K562 (cell line): ENCODE measurements around the gene TMED5. TPM values are rescaled to one million over a fixed set of nuclear protein-coding genes. Genes with fewer than 3 reads are reported as not detected.
A peak's percentile ranks its signal among the peaks of the same experiment; 100 is the strongest.

Experiments
- ARID1B ChIP-seq: fragments of 450-650 bp; IDR thresholded peaks from 2 replicates; pipeline ENCODE4 v1.6.1; 2016; ENCODE audit warnings: antibody characterized with exemption, mild to moderate bottlenecking, inconsistent platforms
- BACH1 ChIP-seq: fragments of 200-800 bp; sonication (Bioruptor generic); IDR thresholded peaks from 2 replicates; pipeline ENCODE4 v1.6.1; 2016; ENCODE audit warnings: missing genetic modification characterization, missing compliant biosample characterization
- CAMTA2 ChIP-seq: fragments of 250-450 bp; sonication (Bioruptor Pico); conservative IDR thresholded peaks from 2 replicates; pipeline ENCODE4 v1.5.1; 2022
- GTF2A2 ChIP-seq: IDR thresholded peaks from 2 replicates; pipeline ENCODE4 v1.6.1; 2016; ENCODE audit warnings: mild to moderate bottlenecking, missing genetic modification characterization, missing compliant biosample characterization
- KDM5B ChIP-seq: fragments of 200-600 bp; sonication (generic); IDR thresholded peaks from 2 replicates; pipeline ENCODE4 v1.6.1; 2012; ENCODE audit warnings: low read depth, mild to moderate bottlenecking, moderate library complexity, low read length, control low read depth, inconsistent platforms; ENCODE audit not compliant: insufficient replicate concordance
- KLF16 ChIP-seq: IDR thresholded peaks from 2 replicates; pipeline ENCODE4 v1.6.1; 2016; ENCODE audit warnings: antibody characterized with exemption
- LEF1 ChIP-seq: fragments of 450-650 bp; IDR thresholded peaks from 2 replicates; pipeline ENCODE4 v1.6.1; 2016; ENCODE audit warnings: mild to moderate bottlenecking
- NR4A1 ChIP-seq, 2 experiments: fragments of 250-450 bp in 1 of 2; fragments of 450-650 bp in 1 of 2; sonication (Bioruptor Pico) in 1 of 2; IDR thresholded peaks; 2 replicates each; pipeline versions ENCODE4 v1.4.0 to v1.6.1; 2016 to 2020; ENCODE audit warnings: mild to moderate bottlenecking in 2 of 2, missing compliant biosample characterization in 1 of 2, missing genetic modification characterization in 1 of 2, moderate library complexity in 1 of 2
- POLR2B ChIP-seq: fragments of 450-650 bp; IDR thresholded peaks from 2 replicates; pipeline ENCODE4 v1.6.1; 2018; ENCODE audit warnings: low read depth; ENCODE audit not compliant: partially characterized antibody
- POLR2G ChIP-seq: fragments of 200-400 bp; formaldehyde crosslinking; IDR thresholded peaks from 2 replicates; pipeline ENCODE4 v1.6.1; 2017; ENCODE audit warnings: low read depth, mild to moderate bottlenecking, antibody characterized with exemption, low read length, moderate library complexity
- SMC3 ChIP-seq: conservative IDR thresholded peaks from 2 replicates; pipeline ENCODE4 v1.6.1; 2011; ENCODE audit warnings: low read depth, low read length, improper control_type of control experiment; ENCODE audit not compliant: insufficient read depth
- ZFP30 ChIP-seq: fragments of 250-450 bp; sonication (Bioruptor Pico); IDR thresholded peaks from 2 replicates; pipeline ENCODE4 v1.8.0; 2022; ENCODE audit warnings: moderate library complexity, mild to moderate bottlenecking, inconsistent platforms, borderline replicate concordance
- ZNF23 ChIP-seq: fragments of 250-450 bp; sonication (Bioruptor Pico); IDR thresholded peaks from 2 replicates; pipeline ENCODE4 v1.4.0; 2020; ENCODE audit warnings: mild to moderate bottlenecking
- ZNF347 ChIP-seq: fragments of 450-650 bp; formaldehyde crosslinking; IDR thresholded peaks from 2 replicates; pipeline ENCODE4 v1.4.0; 2020; ENCODE audit warnings: low read depth, mild to moderate bottlenecking, moderate library complexity
- ZNF551 ChIP-seq: fragments of 250-450 bp; sonication (Bioruptor Pico); IDR thresholded peaks from 2 replicates; pipeline ENCODE4 v1.5.0; 2021; ENCODE audit warnings: mild to moderate bottlenecking, moderate library complexity
- ZNF699 ChIP-seq: fragments of 250-450 bp; sonication (Bioruptor Pico); IDR thresholded peaks from 2 replicates; pipeline ENCODE4 v1.8.0; 2021; ENCODE audit warnings: mild to moderate bottlenecking, moderate library complexity; ENCODE audit not compliant: insufficient replicate concordance
- ZNF780A ChIP-seq: fragments of 250-450 bp; sonication (Bioruptor Pico); IDR thresholded peaks from 2 replicates; pipeline ENCODE4 v1.5.0; 2021; ENCODE audit warnings: mild to moderate bottlenecking
- polyA plus RNA-seq, 8 experiments: library from polyadenylated mRNA; depleted of rRNA in 4 of 8; stranded (reverse) in 5 of 8; unstranded in 3 of 8; fragments of >200 nt; fragmentation: Nextera tagmentation in 2 of 8; fragmentation: Illumina TruSeq in 1 of 8; extraction: Ambion mirVana in 2 of 8; extraction: Trizol in 1 of 8; gene quantifications; 2 replicates each; pipeline versions ENCODE4 v1.2.1 to v1.2.3, GENCODE V29; 2011 to 2014; ENCODE audit warnings: inconsistent platforms in 1 of 8, missing spikeins in 1 of 8
- total RNA-seq, 7 experiments: library from RNA; depleted of rRNA in 6 of 7; stranded (reverse); fragments of >200 nt in 6 of 7; fragmentation: Illumina TruSeq in 2 of 7; extraction: Trizol in 2 of 7; gene quantifications; 2 replicates each; pipeline versions ENCODE4 v1.2.1 to v1.2.3, GENCODE V29; 2011 to 2021; ENCODE audit warnings: low replicate concordance in 1 of 7
- TF ChIP-seq, protein P1 (sequence below): fragments of 250-450 bp; sonication (Bioruptor Pico); IDR thresholded peaks from 2 replicates; pipeline ENCODE4 v1.4.0; 2020
- TF ChIP-seq, protein P2 (sequence below): fragments of 250-450 bp; sonication (Bioruptor Pico); IDR thresholded peaks from 2 replicates; pipeline ENCODE4 v1.5.0; 2020; ENCODE audit warnings: mild to moderate bottlenecking, borderline replicate concordance

TMED5 gene
- total and polyA plus RNA-seq, 9 of the 15 experiments (the other 6 are each of a cell fraction or from before 2014, with no cell fraction given) = 28.7 to 83.7 (median 67.2) TPM

DNA sequence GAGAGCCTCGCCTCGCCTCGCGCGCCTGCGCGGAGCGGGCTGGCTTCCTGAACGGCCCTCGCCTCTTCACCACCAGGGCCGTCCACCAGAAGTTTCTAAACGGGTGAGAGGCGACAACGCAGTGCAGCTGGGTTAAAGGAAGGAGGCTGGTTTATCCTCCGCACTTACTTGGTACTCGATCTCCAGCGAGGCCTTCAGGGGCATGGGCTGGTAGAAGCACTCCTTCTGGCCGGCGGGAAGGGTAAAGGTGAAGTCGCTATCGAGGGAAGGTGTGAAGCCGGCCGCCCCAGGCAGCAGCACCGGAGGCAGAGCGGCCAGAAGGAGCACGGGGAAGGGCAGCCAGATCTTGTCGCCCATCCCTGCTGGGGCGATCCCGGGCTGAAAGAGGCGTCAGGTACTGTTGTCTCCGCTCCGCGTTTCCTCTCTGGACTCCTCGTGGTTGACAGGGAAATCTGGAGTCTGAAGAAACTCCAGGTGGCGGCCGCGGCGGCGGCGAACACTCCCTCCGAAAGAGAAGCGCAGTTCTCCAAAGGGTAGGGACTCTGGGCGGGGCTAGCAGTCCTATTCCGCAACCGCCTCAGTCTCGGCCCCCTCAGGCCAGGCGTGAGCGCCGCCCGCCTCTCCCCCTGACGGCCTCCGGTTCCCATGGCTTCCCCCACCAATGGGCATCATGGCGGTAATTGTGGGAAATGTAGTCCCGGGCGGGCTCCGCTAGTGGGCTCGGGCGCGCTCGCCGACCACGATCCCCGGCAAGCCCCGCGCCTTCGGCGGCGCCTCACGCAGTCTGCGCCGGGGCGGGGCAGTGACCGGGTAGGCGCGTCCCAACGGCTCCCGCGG lies at the start of gene TMED5 (continued):
- TF ChIP-seq NR4A1 (CRISPR knock-in tag; IDR thresholded peaks at IDR 0.05) (no peak; the same call in 1 of the 2 replicates), NR4A1 (tag; IDR thresholded peaks at IDR 0.05) (no peak), POLR2B (peak; percentile 73), CAMTA2 (CRISPR knock-in tag) (no peak), ZNF23 (no peak), ZNF699 (CRISPR knock-in tag) (no peak), SMC3 (no peak), ZFP30 (no peak), KDM5B (peak; percentile 78), ZNF551 (no peak), POLR2G (peak; percentile 97), LEF1 (no peak), GTF2A2 (0 out of 2 replicates have a peak, but pooled peaks have one; percentile 29), ZNF780A (CRISPR knock-in tag) (no peak), ZNF347 (CRISPR knock-in tag) (no peak), KLF16 (0 out of 2 replicates have a peak, but pooled peaks have one; percentile 5), ARID1B (no peak), BACH1 (no peak)
- TF ChIP-seq, protein P1, sequence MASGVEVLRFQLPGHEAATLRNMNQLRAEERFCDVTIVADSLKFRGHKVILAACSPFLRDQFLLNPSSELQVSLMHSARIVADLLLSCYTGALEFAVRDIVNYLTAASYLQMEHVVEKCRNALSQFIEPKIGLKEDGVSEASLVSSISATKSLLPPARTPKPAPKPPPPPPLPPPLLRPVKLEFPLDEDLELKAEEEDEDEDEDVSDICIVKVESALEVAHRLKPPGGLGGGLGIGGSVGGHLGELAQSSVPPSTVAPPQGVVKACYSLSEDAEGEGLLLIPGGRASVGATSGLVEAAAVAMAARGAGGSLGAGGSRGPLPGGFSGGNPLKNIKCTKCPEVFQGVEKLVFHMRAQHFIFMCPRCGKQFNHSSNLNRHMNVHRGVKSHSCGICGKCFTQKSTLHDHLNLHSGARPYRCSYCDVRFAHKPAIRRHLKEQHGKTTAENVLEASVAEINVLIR = peak; percentile 75
- TF ChIP-seq, protein P2, sequence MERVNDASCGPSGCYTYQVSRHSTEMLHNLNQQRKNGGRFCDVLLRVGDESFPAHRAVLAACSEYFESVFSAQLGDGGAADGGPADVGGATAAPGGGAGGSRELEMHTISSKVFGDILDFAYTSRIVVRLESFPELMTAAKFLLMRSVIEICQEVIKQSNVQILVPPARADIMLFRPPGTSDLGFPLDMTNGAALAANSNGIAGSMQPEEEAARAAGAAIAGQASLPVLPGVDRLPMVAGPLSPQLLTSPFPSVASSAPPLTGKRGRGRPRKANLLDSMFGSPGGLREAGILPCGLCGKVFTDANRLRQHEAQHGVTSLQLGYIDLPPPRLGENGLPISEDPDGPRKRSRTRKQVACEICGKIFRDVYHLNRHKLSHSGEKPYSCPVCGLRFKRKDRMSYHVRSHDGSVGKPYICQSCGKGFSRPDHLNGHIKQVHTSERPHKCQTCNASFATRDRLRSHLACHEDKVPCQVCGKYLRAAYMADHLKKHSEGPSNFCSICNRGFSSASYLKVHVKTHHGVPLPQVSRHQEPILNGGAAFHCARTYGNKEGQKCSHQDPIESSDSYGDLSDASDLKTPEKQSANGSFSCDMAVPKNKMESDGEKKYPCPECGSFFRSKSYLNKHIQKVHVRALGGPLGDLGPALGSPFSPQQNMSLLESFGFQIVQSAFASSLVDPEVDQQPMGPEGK = no peak
